GM21619 (cell line): ENCODE results near the gene PLAA.

Experiments used
- ATAC-seq: cut with Tn5 transposase; IDR thresholded peaks from one replicate; pipeline ENCODE4 v1.9.1; 2021; ENCODE audit not compliant: unreplicated experiment

The PLAA gene

GRCh38 chr9:26946753-26947727 lies at the start of gene PLAA:
Gene PLAA (minus strand): TSS chr9:26947242. CDS start chr9:26947045, 197 bp downstream.
- peak; percentile 99 for ATAC-seq

- no peak for ATAC-seq
Observed at GRCh38 chr9:26995810-26996209, 48.8 kb upstream of the PLAA start.

DNA sequence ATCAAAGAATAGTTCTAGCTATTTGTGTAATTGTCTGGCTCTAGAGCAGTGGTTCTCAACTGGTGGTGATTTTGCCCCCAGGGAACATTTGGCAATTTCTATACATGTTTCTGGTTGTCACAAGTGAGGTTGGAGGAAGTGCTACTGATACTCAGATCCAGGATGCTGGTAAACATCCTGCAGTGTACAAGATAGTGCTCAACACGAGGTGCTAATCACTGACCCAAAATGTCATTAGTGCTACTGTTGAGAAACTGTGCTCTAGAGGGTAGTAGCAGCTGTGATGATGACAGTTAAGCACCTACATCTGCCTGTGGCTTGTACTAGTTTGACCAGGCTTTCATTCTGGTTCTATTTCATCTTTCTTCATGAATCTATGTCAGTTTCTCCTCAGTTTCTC lies 36.3 kb upstream of the PLAA start:
- peak; percentile 82 for ATAC-seq

DNA sequence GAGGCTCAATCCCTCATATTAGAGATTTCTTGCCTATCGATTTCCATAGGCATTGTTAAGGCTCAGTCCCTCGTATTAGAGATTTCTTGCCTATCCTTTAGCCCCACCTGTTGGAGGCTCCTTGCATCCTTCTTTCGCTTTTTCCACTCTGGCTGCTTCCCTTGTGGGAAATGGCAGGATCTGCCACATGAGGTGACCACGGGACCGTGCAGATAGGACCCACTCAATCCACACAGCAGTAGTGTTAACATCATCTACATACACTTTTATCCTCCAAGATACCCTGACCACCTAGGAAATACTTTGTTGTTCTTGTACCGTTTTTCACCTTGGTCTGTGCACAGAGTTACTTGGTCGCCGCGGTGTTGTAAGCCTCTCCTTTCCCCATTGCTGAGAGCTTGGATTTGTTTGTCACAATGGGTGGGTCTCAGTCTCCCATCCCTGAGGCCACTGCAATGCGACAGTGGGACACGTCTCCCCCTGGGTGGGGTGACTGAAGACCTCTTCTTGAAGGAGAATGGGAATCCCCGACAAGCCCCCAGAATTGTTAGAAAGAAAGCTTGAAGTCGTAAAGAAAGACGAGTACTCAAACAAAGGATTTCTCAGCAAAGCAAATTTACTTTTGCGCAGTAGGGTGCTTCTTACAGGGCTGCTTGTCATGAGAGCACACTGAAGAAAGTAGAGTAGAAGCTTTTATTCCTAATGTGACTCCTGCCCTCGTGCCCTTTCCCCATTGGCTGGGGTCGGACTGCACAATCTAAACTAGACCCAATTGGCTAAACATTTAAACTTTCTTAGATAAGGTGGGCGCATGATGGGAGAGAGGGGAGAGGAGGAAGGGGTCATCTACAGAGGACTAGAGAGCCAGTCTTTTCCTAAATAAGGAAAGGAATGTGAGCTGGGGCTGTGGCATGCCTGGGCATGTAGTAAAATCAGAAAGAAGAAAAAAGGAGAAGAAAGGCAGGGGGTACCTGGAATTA lies 29.0 kb upstream of the PLAA start:
- no peak for ATAC-seq

DNA sequence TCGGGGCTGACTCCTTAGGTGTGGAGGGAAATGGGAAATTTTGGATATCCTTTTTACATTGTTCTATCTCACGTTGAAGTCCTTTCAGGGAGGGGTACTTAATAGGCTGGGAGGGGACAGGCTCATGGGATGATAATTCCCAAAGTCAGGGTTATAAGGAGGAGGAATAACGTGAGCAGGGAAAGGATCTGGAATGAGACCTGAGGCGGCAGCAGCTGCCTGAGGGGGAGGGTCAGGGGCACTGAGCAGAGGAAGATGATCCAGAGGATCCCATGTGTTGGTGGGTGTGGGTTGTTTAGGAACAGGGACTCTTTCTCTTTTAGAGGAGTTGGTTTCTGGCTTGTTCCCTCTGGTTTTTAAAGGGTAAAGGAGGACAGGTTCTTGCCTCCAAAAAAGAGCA lies 27.9 kb upstream of the PLAA start:
- ATAC-seq = no peak

DNA sequence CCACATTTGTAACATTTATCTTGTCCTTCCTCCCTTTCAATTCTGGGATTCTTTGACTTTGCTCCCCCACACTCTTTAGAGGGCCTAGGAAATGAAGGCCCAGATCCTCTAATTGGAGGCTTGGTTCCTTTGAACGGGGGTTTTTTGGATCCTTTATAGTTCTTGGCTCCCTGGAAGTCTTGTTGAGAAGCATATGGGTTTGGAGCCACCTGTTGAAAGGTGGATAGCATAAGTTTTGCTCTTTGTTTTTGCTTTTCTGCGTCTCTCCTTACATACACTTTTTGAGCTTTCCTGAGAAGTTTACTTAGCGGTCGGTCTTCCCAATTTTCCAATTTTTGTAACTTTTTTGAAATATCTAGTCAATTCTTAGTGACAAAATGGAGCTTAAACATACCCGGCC lies 26.9 kb upstream of the PLAA start:
- ATAC-seq = no peak

DNA sequence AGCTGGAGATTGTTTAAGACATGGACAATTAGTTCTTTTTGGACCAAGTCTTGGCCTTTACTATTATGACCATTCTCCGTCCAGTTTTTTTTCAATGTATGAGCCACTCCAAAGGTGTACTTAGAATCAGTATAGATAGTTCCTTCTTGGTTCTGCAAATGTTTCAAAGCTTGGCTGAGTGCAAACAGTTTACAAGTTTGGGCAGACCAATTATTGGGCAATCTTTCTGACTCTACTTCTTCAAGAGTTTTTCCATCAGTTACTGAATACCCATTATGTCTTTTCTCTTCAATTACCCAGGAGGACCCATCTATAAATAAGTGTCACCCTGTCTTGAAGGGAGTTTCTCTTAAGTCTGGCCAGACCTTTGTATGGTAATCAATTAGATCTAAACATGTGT lies 24.7 kb upstream of the PLAA start:
- ATAC-seq = no peak

GRCh38 chr9:26956860-26957233 lies 9.8 kb upstream of the PLAA start:
- ATAC-seq = no peak

DNA sequence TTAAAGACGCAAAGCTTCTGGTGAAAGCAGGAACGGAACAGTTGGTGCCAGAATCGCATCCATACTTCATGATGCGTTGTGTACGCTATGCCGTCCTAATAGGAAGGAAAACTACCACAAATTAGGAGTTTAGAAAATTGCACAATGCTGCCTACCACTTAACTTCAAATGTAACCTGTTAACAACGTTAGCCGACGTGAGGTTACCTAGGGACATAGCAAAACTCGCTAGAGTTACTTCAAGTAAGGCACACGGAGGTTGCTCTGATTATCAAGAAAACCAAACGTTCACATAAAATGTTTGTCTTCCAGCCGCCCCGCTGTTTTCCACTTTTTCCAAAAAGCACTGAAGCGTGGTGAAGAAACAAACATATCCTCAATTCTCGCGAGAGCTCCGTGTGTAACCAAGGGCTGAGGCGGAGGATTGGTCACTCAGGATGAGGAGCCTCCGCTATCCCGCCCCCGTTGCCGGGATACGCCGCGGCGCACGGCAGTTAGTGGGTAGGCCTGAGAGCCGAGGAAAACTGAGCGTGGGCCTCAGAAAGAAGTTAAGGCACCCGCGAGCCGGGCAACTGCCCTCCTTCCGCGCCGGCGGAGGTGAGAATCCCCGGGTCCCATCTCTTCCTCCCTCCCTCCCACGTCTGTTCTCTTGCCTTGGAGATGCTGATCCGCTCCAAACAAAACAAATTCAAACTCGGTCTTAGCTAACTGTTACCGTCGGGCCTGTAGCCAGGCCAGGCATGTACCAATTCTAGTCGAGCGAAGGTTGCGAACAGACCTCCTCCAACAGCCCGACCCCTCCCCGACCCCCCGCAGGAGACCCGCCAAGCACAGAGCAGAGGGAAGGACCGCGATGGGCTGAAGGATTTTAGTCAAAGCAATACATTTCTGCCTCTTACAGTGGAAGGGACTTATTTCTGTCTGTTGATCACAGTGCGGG lies 9.1 kb upstream of the PLAA start, which contains the start of gene IFT74:
Gene IFT74, plus strand, starts transcription at position 492 of the 939 bp plus-strand sequence. CDS start 5,556 bp downstream, outside the sequence.
- peak; percentile 100 for ATAC-seq

- ATAC-seq = no peak
Observed at GRCh38 chr9:26955222-26955903, 8.3 kb upstream of the PLAA start.

DNA sequence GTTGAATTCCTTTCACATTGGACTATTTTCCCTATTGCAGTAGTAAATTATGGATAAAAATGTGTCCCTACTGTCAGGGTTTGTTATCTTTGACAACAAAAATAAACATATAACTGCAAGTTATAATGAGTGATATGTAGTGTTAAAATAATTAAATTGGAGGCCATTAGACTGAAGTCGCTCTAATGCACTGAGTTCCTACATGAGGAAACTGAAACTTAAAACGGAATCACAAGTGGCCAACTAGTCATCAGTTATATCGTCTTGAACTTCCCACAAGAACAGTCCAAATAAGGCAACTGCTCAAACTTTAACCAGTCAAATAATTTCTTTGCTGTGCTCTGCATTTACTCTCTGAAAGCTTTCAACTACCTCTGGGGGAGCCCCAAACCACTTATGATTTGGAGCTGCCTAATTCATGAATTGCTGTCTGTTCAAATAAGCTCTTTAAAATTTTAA lies 7.0 kb upstream of the PLAA start:
- ATAC-seq = no peak

- no peak for ATAC-seq
Observed at GRCh38 chr9:26951794-26952193, 4.8 kb upstream of the PLAA start.

DNA sequence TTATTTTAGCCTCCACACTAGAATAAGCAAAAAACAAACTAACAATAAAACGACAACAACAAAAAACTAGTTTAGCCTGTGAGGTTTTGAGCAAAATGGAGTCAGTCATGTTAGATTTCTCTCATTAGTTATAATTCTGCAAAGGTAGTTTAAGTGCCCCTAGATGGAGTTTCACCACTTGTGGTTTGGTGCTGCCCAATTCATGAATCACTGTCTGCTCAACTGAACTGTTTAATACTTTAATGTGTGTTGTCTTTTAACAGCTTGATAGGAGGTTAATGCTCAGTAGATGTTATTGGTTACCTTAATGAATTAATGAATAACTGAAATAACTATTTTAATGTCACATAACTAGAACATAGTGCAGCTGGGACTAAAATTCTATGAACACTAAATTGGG lies 3.5 kb upstream of the PLAA start:
- ATAC-seq = no peak

DNA sequence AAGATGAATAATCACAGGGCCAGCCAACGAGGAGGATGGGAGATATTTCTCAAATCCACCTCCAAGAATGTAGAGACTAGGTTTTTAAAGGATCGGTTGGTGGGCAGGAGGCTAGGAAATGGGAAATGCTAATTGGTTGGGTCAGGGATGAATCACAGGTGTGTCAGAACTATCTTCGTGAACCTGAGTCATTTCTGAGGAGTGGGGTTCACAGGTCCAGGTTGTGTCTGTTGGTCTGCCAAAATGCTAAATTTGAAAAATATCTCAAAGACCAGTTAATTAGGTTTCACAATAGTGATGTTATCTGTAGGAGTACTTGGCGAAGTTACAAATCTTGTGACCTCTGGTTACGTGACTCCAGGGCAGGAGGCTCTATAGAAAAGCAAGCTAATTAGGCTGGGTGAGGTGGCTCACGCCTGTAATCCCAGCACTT lies 2.6 kb upstream of the PLAA start:
- no peak for ATAC-seq

GRCh38 chr9:26947736-26948135 lies 694 bp upstream of the PLAA start:
- no peak for ATAC-seq

GRCh38 chr9:26945591-26945990 lies 1.5 kb downstream of the PLAA start:
- ATAC-seq = no peak

- no peak for ATAC-seq
Observed at GRCh38 chr9:26940779-26941178, 6.3 kb downstream of the PLAA start.

DNA sequence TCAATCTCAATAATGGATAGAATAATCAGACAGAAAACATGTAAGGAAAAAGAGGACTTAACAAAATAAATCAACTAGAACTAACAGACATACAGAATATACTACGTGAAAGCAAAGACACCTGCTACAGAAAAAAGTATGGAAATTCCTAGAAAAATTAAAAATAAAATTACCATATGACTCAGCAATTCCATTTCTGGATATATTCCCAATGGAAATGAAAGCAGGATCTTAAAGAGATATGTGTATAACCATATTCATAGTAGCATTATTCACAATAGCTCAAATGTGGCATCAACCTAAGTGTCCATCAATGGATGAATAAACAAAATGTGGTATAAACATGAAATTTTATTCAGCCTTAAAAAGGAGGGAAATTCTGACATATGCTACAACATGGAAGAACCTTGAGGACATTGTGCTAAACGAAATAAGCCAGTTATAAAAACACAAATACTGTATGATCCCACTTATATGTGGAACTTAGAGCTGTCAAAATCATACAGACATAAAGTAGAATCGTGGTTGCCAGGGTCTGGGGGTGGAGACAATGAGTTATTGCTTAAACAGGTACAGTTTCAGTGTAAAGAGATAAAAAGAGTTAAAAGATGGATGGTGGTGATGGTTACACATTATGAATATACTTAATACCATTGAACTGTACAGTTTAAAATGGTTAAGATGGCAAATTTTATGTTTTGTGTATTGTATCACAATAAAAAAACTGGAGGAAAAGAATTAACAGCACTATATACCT lies 6.9 kb downstream of the PLAA start:
- ATAC-seq = no peak

DNA sequence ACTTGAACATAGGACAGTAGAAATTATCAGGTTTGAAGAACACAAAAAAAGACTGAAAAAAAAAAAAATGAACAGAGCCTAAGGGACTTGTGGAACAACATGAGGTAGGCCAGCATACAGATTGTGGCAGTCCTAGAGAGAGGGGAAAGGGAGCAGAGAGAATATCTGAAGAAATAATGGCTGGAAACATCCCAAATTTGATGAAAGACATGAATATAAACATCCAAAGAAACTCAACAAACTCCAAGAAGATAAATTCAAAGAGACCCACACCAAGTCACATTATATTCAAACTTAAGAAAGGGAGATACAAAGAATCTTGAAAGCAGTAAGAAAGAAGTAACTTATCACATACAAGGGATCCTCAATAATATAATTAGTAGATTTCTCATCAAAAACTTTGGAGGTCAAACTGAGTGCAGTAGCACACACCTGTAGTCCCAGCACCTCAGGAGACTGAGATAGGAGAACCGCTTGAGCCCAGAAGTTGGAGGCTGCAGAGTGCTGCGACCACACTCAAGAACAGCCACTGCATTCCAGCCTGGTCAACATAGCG lies 9.1 kb downstream of the PLAA start:
- ATAC-seq = no peak
